GM21526 (cell line): ENCODE measurements around the gene CMIP.
"Not testable (repeated sequence)": the region's sequence is repeated elsewhere in the genome, so short reads cannot be mapped to it uniquely, and the experiment has no call there.

Experiments used
- ATAC-seq: cut with Tn5 transposase; IDR thresholded peaks from one replicate; pipeline ENCODE4 v1.9.1; 2021; ENCODE audit warnings: moderate library complexity; ENCODE audit not compliant: unreplicated experiment, low FRiP score

CMIP gene

DNA sequence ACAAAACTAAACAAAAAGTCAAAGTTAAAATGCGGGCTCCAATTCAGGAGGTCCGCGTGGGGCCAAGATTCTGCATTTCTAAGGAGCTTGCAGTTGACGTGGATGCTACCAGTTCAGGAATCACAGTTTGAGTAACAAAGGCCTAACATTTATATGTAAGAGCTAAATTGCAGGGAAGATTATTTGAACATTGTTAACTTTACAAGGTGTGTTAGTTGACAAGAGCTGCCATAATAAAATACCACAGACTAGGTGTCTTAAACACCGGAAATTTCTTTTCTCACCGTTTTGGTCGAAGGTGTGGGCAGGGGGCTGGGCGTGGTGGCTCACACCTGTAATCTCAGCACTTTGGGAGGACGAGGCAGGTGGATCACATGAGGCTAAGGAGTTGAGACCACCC is 24.8 kb upstream of the CMIP start:
- no peak for ATAC-seq

GRCh38 chr16:81421126-81421525 is 23.5 kb upstream of the CMIP start:
- ATAC-seq = no peak

DNA sequence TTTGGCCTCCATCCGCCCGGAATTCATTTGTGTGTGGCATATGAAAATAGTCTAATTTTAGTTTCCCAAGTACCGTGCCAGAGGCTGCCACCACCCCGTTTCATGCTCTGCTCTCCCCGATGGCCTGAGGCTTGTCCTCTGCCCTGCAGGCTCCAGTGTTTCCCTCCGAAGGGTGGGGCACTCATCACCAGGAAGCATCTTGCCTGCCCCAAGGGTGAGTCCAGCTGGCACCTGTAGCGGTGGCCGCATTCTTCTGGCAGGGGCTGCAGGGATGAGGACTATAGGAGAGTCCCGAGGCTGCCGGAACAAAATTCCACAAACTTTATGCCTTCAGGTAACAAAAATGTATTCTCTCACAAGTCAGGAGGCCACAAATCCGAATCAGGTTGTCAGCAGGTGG is 23.1 kb upstream of the CMIP start:
- ATAC-seq = no peak

DNA sequence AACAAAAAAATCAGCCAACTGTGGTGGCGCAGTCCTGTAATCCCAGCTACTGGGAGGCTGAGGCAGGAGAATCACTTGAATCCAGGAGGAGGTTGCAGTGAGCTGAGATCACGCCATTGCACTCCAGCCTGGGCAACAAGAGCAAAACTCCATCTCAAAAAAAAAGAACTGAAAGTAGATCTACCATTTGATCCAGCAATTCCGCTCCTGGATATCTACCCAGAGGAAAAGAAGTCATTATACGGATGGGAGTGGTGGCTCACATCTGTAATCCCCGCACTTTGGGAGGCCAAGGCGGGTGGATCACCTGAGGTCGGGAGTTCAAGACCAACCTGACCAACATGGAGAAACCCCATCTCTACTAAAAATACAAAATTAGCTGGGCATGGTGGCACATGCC is 22.5 kb upstream of the CMIP start:
- not testable (repeated sequence) for ATAC-seq

- no peak for ATAC-seq
Measured at GRCh38 chr16:81424771-81425170, 19.8 kb upstream of the CMIP start.

DNA sequence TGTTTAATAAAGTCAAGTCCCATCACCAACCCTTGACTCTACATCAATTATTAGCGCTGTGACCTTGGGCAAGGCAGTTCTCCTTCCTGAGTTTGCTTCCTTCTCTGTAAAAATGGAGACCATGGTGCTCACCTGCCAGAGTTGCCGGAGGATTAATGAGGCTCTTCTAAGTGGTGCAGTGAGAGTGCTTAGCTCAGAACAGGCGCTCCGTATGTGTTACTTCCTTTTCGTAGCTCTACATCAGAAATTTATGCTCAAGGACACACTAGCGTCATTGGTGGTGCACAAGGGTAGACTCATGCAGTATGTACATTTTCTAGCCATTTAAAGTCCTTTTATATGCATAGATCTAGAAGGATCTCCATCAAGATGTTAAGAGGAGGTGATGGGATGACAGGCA is 17.4 kb upstream of the CMIP start:
- no peak for ATAC-seq

DNA sequence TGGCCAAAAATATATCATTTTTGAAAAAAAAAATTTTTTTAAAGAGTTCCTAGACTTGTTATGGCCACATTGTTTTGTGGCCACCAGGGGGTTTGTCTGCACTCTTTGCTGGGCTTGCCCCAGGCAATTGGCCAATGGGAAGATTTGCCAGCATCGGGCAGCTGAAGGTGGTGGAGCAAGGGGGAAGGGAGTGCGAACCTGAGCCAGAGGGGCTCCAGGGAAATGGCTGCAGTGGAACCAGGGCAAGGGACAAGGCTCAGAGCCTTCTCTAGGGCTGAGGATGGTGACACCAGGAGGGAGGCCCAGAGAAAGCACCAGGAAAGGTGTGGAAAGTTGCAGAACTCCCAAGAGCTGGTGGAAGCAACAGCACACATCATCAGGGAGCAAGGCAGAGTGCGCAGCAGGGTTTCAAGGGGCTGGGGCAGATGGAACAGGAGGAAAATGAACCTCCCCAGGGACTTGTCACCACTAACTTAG is 15.5 kb upstream of the CMIP start:
- no peak for ATAC-seq

DNA sequence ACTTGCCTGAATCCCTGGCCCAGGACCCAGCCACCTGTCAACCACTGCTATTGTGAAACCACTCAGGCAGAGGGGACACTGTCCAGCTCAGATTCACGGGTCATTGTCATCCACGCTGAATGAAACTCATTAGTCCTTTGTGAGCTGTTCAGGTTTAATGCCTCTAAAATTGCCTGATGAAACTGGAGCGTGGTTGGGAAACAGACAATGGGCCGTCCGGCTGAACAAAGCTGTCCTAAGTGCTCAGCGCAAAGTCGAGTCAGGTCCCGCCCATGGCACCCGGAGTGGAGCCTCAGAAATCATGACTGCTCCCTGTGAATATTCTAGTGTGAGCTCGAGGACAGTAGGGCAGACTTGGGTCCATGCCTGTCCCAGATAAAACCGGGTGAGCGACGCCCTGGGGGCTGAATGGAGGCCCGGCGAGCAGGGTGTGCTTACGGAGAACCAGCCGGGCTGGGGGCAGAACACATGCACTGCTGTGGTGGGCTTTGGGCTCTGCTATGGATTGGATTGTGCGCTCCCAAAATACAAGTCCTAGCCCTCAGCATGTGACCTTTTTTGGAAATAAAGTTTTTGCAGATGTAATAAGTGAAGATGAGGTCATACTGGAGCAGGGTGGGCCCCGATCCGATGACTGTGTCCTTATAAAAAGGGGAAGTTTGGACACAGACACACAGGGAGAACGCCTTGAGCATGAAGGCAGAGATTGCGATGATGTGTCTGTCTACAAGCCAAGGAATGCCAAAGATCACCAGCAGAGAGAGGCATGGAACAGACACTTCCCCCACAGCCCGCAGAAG is 12.9 kb upstream of the CMIP start:
- peak; percentile 30 for ATAC-seq

DNA sequence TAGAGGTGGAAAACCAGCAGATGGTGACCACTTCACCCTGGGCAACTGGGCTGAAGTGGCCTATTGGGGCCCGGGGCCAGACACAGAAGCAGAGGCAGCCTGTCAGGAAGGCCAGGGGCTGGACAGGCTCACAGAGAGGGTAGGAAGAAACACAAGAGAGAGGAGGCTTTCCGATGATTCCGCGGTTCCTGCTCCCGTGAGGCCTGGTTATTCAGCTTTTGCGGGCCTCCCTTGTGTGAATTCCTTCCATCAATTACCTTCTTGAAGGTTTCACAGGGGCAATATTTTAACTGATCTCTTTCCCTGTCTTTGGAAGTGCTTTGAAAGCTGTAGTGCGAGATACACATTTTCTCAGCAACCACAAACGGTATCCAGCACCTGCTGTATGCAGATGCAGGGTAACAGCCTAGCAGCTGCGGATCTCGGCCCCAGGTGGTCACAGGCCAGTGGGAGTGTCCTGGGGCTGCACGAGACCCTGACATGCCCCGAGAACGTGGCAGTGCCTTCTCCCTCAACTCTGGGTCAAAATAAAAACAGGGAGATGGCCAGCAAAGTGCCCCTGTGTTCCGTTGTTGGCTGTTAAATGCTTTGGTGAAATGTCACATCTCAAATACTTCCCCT is 11.6 kb upstream of the CMIP start:
- no peak for ATAC-seq

GRCh38 chr16:81435103-81435502 is 9.5 kb upstream of the CMIP start:
- ATAC-seq = no peak

- no peak for ATAC-seq
Measured at GRCh38 chr16:81435567-81435966, 9.0 kb upstream of the CMIP start.

DNA sequence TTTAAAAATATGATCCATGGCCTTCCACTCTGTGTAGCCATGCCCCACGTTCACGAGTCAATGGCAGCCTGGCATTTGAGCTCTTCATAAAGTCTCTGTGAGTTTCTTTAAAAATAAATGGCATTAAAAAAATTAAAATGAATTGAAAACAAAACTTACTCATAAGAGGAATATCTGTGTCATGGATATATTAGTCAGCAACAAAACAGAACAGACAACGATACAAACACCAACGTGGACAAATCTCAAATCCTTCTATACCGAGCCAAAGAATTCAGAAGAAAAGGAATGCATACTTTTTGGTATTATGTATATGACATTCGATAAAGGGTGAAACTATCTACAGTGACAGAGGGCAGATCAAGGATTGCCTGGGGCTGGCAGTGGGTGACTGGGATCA is 8.2 kb upstream of the CMIP start:
- no peak for ATAC-seq

- ATAC-seq = no peak
Measured at GRCh38 chr16:81437865-81438264, 6.7 kb upstream of the CMIP start.

DNA sequence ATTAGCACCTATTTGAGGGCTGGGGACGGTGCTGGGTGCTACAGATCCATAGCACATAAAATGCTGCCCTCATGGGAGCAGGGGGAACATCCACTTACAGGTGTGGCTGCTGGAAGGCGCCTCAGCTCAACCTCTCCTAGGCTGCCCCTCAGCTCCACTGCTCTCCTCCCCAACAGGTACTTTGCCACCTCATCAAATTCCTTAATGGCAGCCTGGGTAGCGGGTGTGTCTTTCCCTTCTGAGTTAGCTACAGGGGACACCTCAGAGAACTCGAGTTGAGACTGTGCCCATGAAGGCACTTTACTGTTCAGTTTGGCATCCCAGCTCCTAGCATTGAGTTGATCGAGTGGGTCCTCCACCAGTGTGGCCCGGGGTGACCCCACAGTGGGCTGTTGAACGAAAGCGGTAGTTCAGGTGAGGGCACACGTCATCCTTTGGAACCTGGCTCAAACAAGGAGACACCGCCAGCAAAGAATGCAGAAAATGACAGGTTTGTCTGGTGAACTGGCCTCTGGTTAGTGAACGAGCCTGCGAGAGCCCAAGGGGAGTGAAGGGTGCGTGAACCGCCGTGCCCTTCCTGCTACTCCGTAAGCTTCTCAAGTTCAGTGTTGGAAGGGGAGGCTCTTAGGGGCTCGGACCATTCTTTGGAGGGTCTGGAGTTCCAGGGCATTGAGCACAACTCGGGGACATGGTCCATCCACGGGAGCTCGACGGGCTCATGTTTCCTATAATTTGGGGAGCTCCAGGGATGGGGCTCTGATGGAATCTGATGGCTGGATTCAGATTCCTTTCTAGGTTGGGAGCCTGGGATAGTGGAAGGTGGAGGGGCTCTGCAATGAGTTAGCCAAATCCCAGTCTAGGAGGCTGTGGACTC is 3.5 kb upstream of the CMIP start:
- ATAC-seq = no peak

DNA sequence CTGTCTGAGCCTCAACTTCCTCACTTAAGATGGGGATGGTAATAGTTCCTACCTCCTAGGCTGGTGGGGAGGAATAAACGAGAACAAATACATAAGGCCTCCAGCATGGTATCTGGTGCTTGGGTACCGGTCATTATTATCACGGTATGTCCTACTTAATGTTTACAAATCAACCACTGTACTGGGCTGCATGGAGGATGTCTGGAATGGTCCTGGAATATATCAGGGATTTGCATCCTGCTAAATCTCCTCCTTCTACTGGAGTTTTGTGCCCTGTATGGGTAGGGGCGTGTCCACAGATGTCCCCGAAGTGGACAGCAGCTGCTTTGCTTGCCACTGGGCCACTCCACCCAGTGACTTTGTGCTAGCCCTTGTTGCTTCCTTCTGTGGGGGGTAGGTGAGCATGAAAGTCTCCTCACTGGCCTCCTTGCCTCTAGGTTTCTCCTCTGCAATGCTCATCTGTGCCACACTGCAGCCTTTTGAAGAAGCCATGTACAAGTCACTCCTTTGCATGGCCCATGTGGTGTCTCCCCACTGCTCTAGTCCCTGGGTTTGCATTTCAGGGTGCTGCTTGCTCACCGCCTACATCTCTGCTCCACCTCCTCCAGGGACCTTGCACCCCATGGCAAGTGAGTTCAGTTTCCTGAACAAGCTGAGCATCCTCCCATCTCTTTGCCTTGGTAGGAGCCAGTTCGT is 2.2 kb upstream of the CMIP start:
- no peak for ATAC-seq

GRCh38 chr16:81442916-81443687 is 1.5 kb upstream of the CMIP start:
- no peak for ATAC-seq

DNA sequence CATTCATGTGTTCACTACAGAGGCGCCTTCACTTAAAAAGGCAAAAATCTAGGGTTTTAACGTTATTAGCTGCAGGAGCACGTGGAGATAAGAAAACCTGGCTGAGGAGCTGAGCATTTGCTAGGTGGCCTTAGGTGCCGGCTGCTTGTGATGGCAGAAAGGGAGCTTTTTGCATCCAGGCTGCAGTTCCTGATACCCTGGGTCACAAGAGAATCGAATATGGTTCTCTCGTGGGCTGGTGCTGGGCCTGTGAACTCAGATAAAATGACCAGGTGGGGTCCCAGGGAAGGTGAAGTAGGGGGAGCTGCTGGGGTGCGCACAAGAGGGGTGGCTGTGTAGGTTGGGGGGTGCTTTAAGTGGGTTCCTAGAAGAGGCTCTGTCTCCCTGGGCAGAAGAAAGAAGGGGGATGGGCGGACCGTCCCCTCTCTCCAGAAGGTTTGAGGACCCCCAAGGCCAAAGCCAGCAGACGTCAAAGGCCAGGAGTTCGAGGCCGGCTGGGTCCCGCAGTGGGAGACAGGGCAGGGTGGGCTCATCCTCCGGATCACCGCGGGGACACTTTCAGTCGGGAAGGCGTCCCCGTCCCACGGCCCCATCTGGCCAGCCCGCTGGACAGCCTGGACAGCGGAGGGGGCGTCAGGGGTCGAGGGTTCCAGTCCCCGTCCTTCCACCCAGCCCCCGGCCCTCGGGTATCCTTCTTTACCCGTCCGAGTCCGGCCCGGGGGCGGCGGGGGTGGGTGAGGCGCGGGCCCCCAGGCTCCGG is 740 bp upstream of the CMIP start:
- ATAC-seq = no peak

DNA sequence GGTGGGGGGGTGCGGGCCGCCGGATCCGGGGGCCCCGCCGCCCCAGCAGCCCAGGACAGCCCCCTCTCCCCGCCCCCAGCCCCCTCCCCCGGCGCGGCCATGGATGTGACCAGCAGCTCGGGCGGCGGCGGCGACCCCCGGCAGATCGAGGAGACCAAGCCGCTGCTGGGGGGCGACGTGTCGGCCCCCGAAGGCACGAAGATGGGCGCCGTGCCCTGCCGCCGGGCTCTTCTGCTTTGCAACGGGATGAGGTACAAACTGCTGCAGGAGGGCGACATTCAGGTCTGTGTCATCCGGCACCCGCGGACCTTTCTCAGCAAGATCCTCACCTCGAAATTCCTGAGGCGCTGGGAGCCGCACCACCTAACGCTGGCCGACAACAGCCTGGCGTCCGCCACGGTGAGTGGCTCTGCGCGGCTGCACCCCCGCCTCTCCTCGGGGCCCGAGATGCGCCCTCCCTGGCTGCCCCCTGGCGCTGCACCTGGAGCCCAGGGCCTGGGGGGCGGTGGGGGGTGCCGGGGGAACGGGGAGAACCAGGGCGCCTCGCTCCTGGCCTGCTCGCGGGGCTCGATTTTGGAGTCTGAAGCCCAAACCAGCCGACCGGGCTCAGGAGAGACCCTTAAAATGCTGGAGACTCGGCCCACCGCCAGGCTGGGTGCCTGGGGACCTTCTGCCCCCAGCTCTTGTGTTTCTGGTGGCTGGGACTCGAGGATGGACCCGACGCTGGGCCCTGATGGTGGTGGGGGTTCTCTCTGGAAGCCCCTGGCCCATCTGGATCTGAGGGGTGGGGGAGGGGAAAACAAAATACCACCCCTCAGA is 744 bp downstream of the CMIP start:
- peak; percentile 26 for ATAC-seq
